ENCODE results near the gene ANKRD34B. TPM values are rescaled to one million over a fixed set of nuclear protein-coding genes. Genes with fewer than 3 reads are reported as not detected.

Gene ANKRD34B
- polyA plus RNA-seq, 2 of the 4 experiments (the other 2 are of a cell fraction) = 0.01 TPM

DNA sequence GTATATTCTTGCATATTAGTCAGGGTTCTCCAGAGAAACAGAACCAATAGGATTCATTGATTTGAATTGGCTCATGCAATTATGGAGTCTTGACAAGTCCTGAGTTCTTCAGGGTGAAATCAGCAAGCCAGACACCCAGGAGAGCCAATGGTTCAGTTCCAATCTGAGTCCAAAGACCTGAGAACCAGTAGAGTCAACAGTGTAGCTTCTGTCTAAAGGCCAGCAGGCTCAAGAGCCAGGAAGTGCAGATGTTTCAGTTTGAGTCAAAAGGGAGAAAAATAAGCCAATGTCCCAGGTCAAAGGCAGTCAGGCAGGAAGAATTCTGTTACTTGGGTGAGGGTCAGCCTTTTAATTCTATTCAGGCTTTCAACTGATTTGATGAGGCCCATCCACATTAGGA, 37.8 kb upstream of the ANKRD34B start:
- TF ChIP-seq SMC3 (IDR thresholded peaks at IDR 0.05) (no peak), JUNB (IDR thresholded peaks at IDR 0.05) (no peak), RAD21 (conservative IDR thresholded peaks at IDR 0.05 in 1 of 2, IDR thresholded peaks at IDR 0.05 in 1 of 2) (no peak), FOSL2 (IDR thresholded peaks at IDR 0.05) (no peak), FOSL2 (CRISPR knock-in tag; IDR thresholded peaks at IDR 0.05) (no peak), HOXA7 (CRISPR knock-in tag; IDR thresholded peaks at IDR 0.05) (no peak), FOSB (CRISPR knock-in tag; IDR thresholded peaks at IDR 0.05) (no peak), EP300 (IDR thresholded peaks at IDR 0.05) (no peak), MAZ (IDR thresholded peaks at IDR 0.05; ENCODE audit: borderline replicate concordance, low read depth, low read length) (no peak), RCOR1 (IDR thresholded peaks at IDR 0.05; ENCODE audit: low read depth, low read length) (no peak), HEYL (CRISPR knock-in tag; IDR thresholded peaks at IDR 0.05) (no peak), EHMT2 (IDR thresholded peaks at IDR 0.05; ENCODE audit: low read depth) (no peak), CBX8 (IDR thresholded peaks at IDR 0.05) (no peak), ZNF302 (CRISPR knock-in tag; IDR thresholded peaks at IDR 0.05) (no peak)
- TF ChIP-seq, protein P1, sequence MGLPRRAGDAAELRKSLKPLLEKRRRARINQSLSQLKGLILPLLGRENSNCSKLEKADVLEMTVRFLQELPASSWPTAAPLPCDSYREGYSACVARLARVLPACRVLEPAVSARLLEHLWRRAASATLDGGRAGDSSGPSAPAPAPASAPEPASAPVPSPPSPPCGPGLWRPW (IDR thresholded peaks at IDR 0.05) = no peak
- TF ChIP-seq, protein P2, sequence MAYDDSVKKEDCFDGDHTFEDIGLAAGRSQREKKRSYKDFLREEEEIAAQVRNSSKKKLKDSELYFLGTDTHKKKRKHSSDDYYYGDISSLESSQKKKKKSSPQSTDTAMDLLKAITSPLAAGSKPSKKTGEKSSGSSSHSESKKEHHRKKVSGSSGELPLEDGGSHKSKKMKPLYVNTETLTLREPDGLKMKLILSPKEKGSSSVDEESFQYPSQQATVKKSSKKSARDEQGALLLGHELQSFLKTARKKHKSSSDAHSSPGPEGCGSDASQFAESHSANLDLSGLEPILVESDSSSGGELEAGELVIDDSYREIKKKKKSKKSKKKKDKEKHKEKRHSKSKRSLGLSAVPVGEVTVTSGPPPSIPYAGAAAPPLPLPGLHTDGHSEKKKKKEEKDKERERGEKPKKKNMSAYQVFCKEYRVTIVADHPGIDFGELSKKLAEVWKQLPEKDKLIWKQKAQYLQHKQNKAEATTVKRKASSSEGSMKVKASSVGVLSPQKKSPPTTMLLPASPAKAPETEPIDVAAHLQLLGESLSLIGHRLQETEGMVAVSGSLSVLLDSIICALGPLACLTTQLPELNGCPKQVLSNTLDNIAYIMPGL (CRISPR knock-in tag; IDR thresholded peaks at IDR 0.05; ENCODE audit: borderline replicate concordance) = no peak
- TF ChIP-seq, protein P3, sequence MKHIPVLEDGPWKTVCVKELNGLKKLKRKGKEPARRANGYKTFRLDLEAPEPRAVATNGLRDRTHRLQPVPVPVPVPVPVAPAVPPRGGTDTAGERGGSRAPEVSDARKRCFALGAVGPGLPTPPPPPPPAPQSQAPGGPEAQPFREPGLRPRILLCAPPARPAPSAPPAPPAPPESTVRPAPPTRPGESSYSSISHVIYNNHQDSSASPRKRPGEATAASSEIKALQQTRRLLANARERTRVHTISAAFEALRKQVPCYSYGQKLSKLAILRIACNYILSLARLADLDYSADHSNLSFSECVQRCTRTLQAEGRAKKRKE (CRISPR knock-in tag; IDR thresholded peaks at IDR 0.05; ENCODE audit: low read depth) = no peak
- TF ChIP-seq, protein P4, sequence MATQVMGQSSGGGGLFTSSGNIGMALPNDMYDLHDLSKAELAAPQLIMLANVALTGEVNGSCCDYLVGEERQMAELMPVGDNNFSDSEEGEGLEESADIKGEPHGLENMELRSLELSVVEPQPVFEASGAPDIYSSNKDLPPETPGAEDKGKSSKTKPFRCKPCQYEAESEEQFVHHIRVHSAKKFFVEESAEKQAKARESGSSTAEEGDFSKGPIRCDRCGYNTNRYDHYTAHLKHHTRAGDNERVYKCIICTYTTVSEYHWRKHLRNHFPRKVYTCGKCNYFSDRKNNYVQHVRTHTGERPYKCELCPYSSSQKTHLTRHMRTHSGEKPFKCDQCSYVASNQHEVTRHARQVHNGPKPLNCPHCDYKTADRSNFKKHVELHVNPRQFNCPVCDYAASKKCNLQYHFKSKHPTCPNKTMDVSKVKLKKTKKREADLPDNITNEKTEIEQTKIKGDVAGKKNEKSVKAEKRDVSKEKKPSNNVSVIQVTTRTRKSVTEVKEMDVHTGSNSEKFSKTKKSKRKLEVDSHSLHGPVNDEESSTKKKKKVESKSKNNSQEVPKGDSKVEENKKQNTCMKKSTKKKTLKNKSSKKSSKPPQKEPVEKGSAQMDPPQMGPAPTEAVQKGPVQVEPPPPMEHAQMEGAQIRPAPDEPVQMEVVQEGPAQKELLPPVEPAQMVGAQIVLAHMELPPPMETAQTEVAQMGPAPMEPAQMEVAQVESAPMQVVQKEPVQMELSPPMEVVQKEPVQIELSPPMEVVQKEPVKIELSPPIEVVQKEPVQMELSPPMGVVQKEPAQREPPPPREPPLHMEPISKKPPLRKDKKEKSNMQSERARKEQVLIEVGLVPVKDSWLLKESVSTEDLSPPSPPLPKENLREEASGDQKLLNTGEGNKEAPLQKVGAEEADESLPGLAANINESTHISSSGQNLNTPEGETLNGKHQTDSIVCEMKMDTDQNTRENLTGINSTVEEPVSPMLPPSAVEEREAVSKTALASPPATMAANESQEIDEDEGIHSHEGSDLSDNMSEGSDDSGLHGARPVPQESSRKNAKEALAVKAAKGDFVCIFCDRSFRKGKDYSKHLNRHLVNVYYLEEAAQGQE (IDR thresholded peaks at IDR 0.05) = no peak
- no peak overlapping the region for H3K4me3 ChIP-seq

DNA sequence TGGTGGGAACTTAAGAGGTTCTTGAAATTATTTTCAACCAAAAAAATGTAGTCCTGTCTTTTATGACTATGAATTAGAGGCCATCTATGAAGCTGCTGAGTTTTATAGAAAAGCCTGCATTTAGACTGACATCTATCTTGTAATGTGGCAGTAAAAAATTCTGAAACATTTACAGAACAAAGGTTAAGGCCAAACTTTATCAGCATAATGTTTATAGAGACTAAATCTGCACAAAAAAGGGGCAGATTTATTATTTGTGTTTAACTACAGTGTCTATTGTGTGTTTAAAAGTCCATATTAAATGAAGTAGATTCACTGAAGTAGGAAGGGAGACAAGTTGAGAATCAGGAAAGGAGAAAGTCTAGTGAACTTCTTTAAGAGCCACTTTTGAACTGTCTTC, 37.3 kb upstream of the ANKRD34B start:
- no peak overlapping the region for H3K4me3 ChIP-seq
- ChIA-PET CTCF (no interaction called here), POLR2A (no interaction called here)
- H3K4me1 ChIP-seq = no peaks in the 10 kb centered on the region
- TF ChIP-seq CHD4 (IDR thresholded peaks at IDR 0.05; ENCODE audit: borderline replicate concordance) = no peak
- FAIRE-seq (no peak), DNase-seq (ENCODE audit: low read depth in 1 of 2, low spot score in 1 of 2) (no peak), ATAC-seq (no peak)
- no peaks in the 10 kb centered on the region for H3K9me3 ChIP-seq
- H3K27ac ChIP-seq = no peak overlapping the region
- H3K4me2 ChIP-seq = no peak overlapping the region

More for the DNA sequence above, 37.8 kb upstream of the ANKRD34B start:
- ATAC-seq = no peak
- Histone ChIP-seq H3K27ac (no peak overlapping the region), H3K9me3 (no peaks in the 10 kb centered on the region), H3K4me1 (no peaks in the 10 kb centered on the region), H3K4me2 (no peak overlapping the region)
- ChIA-PET POLR2A (interaction anchor here (0.6 kb wide), 1 partner anchor 9 kb away, joined by 3 read pairs; no protein-coding TSS in a partner anchor), CTCF (no interaction called here)
- DNase-seq (ENCODE audit: low read depth in 1 of 2, low spot score in 1 of 2) = no peak
- FAIRE-seq = no peak
